NB4 (cell line): ENCODE measurements around the gene ISY1.
A peak's percentile ranks its signal among the peaks of the same experiment; 100 is the strongest.
"Not testable (repeated sequence)": the region's sequence is repeated elsewhere in the genome, so short reads cannot be mapped to it uniquely, and the experiment has no call there.

ENCODE experiments used
- DNase-seq: peaks from one replicate; pipeline ENCODE4 v3.0.0; 2010; ENCODE audit warnings: low read depth
- H3K4me3 ChIP-seq: one replicate; pipeline ENCODE4 v1.5.1; 2011; ENCODE audit warnings: mild to moderate bottlenecking, low read depth, low read length, moderate library complexity
- MYC ChIP-seq: IDR thresholded peaks from 2 replicates; pipeline ENCODE4 v1.6.1; 2011; ENCODE audit warnings: low read depth, low read length
- POLR2A ChIP-seq: IDR thresholded peaks from 2 replicates; pipeline ENCODE4 v1.6.1; 2011; ENCODE audit warnings: mild to moderate bottlenecking; ENCODE audit not compliant: insufficient read length; ENCODE audit errors: extremely low read depth
- TF ChIP-seq, protein P1 (sequence below): IDR thresholded peaks from one replicate; pipeline ENCODE4 v1.5.1; 2012; ENCODE audit warnings: low read depth, low read length
- TF ChIP-seq, protein P2 (sequence below): IDR thresholded peaks from 2 replicates; pipeline ENCODE4 v1.6.1; 2011; ENCODE audit warnings: low read depth, low read length

Gene ISY1

DNA sequence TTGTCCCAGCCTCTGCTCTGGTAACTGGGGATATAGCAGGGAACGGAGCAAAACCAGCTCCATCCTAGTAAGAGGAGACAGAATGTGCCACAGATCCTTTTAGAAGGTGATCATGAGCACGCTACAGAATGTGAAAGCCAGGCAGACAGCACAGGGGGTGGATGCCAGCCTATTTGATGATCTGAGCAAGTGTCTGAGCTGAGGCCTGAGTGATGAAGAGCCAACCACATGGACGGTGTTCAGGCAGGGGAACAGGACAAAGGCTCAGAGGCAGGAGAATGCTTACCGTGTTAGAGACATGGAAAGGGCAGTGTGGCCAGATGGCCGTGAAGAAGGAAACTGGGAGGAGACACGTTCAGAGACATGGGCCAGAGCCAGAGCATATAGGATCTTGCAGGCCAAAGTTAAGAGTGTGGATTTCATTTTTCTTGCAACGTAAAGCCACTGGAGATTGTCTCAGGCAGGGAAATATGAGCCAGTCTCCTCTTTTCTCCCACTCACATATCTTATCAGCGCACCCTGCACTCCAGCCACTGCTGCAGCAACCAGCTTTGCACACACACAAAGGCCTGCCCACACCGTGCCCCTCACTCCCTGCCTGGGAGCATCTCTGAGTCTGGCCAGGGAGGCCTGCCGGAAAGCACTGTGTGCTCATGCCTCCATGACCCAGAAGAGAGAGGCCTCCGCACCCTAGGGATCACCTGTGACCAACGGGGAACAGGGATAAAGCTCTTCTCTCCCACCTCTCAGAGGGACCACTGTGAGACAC is 59.3 kb downstream of the ISY1 start:
- TF ChIP-seq, protein P1, sequence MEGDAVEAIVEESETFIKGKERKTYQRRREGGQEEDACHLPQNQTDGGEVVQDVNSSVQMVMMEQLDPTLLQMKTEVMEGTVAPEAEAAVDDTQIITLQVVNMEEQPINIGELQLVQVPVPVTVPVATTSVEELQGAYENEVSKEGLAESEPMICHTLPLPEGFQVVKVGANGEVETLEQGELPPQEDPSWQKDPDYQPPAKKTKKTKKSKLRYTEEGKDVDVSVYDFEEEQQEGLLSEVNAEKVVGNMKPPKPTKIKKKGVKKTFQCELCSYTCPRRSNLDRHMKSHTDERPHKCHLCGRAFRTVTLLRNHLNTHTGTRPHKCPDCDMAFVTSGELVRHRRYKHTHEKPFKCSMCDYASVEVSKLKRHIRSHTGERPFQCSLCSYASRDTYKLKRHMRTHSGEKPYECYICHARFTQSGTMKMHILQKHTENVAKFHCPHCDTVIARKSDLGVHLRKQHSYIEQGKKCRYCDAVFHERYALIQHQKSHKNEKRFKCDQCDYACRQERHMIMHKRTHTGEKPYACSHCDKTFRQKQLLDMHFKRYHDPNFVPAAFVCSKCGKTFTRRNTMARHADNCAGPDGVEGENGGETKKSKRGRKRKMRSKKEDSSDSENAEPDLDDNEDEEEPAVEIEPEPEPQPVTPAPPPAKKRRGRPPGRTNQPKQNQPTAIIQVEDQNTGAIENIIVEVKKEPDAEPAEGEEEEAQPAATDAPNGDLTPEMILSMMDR, result no peak
- TF ChIP-seq, protein P2, sequence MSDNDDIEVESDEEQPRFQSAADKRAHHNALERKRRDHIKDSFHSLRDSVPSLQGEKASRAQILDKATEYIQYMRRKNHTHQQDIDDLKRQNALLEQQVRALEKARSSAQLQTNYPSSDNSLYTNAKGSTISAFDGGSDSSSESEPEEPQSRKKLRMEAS, result no peak
- H3K4me3 ChIP-seq, result no peak overlapping the region
- DNase-seq, result no peak

DNA sequence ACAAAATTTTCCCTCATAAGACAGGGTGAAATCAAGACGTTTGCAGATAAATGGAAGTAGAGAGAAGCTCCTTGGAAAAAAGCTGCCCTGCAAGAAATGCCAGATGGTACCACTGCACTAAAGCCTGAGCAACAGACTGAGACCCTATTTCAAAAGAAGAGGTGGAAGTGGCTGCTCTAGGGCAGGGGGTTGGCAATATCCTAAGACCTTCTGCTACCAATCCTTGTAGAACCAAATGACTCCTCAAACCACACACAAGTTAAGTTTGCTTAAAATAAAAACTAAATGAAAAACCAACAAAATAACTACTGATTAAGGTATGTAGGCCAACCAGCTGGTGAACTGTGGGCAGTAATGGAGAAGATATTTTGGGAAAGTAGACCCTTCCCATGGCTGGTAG is 60.6 kb downstream of the ISY1 start:
- DNase-seq, result no peak
- TF ChIP-seq, protein P2, result no peak
- TF ChIP-seq, protein P1, result no peak
- TF ChIP-seq MYC (no peak), POLR2A (no peak)
- H3K4me3 ChIP-seq, result no peak overlapping the region

DNA sequence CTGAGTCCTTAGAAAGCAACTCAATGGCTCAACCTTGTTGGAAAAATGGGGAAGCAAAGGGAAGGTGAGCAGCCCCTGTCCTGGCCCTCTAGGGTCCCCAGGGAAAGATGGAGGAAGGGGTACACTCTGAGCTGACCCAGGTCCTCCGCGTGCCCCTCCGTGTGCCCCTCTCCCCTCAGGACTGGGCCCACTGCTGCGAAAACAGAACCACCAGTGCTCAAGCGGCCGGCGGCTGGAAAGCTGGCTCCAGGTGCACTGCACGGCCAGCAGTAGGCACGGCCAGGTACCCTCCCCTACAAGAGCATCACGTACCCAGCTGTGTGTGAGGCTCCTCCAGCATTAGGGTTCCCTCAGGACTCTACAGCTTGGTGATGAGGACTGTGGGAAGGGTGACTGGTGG is 65.6 kb downstream of the ISY1 start:
- TF ChIP-seq, protein P1, result no peak
- DNase-seq, result no peak
- no peak overlapping the region for H3K4me3 ChIP-seq

DNA sequence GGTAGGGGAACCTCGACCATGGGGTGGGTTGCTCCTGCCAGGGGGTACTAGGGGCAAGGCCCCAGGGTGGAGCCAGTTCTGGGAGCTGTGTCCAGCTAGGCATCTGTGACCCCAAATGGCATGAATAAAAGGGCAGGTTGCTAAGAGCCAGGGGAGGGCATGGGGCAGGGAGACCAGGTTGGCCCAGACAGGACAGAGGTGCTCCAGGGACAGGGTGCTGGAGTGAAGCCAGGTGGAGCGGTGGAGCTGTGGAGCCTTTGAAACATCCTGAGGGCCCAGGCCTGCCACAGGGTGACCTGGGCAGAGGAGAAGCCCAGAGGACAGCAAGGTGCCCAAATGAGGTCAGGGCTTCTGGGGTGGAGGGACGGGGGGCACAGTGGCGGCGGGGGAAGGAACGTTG is 72.6 kb downstream of the ISY1 start:
- H3K4me3 ChIP-seq, DNase-seq: not testable (repeated sequence)

DNA sequence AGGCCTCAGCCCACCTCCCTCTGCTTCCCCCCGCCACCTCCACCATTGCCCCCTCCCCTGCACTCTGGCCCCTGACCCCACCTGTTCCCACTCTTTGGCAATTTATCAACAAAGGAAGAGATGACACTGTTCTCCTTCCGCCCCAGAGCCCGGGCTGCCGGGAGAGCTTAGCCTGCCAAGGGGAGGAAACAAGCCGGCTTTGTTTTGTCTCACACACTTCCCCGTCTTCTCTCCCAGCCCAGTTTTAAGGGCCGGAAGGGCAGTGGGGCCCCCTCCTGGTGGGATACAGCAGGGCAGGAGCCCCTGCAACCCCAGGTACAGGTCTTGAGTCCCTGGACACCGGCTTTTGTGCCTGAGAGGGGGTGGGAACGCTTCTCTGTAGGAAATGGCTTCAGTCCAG is 73.0 kb downstream of the ISY1 start:
- DNase-seq, result peak; percentile 36
- H3K4me3 ChIP-seq, result not testable (repeated sequence)

DNA sequence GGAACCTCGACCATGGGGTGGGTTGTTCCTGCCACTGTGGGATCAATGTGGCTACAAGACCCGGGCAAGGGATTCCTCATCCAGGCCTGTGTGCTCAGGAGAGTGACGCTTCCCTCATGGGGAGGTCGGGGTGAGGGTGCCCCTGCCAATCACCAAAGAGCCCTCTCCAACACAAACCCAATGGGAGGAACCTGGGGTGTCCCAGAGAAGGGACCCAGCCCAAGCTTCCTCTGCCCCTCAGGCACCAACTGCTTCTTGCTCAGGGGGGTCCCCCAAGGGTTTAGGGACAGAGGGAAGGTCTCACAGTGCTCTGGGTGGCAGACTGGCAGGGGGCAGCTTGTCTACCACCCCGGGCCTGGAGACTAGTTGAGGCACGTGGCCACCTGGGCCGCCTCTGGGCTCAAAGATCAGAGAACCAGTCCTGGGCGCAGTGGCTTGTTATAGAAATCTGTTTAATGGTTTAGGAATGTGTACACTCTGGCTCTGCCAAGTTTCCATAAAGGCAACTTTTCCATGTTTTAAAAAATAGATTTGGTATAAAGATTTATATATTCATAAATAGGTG is 73.6 kb downstream of the ISY1 start:
- no peak for DNase-seq
- H3K4me3 ChIP-seq, result no peak overlapping the region
- TF ChIP-seq, protein P1, result no peak
- no peak for TF ChIP-seq POLR2A

DNA sequence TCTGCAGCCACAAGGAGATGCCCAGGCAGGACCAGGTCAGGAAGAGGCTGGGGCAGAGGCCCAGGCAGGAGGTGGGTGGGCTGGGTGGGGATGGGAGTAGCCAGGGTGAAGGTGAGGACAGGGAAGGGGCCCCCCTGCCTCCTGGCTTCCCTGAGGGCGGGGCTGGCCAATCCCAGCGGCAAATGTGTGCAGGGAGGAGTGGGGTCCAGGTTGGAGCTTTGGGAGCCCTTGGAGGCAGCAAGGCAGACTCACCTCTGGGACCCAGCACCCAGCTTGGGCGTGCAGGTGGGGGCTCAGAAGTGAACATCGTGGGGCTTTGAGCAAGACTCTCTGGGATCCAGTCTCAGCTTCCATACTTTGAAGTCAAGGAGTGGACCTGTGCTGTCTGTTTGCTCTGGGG is 75.0 kb downstream of the ISY1 start:
- TF ChIP-seq MYC, result no peak
- no peak for TF ChIP-seq POLR2A
- TF ChIP-seq, protein P2, result no peak
- TF ChIP-seq, protein P1, result no peak
- no peak for DNase-seq
- H3K4me3 ChIP-seq, result no peak overlapping the region
